Head of caudate nucleus (tissue), 42 donors: ENCODE results near the gene SAMSN1.
A peak's percentile ranks its signal among the peaks of the same experiment; 100 is the strongest.

Source experiments
- DNase-seq, 42 donors: peaks; one replicate each; pipeline versions ENCODE4 v3.0.0 to v3.0.0-alpha.2; 2020 to 2021; ENCODE audit warnings: mixed read lengths in 7 of 42
- intact Hi-C: fragments of 100-400 bp; cut with DNase I; formaldehyde crosslinking; loops from one replicate; pipeline ENCODE4 v1.15.0; 2022

SAMSN1 gene

GRCh38 chr21:14493731-14494130, 52.4 kb downstream of the SAMSN1 start:
- DNase-seq = no peak
- intact Hi-C loops = no loop called here

GRCh38 chr21:14492931-14493330, 53.2 kb downstream of the SAMSN1 start:
- intact Hi-C loops = no loop called here
- DNase-seq = peak in 2 of 42 donors; percentile 3 to 21

- DNase-seq = no peak
- intact Hi-C loops = no loop called here
Measured at GRCh38 chr21:14491269-14491681, 54.8 kb downstream of the SAMSN1 start.

- intact Hi-C loops = no loop called here
- DNase-seq = no peak
Measured at GRCh38 chr21:14488672-14489204, 57.4 kb downstream of the SAMSN1 start.

GRCh38 chr21:14487490-14488432, 58.4 kb downstream of the SAMSN1 start:
- DNase-seq = no peak
- intact Hi-C loops = no loop called here

- intact Hi-C loops = no loop called here
- no peak for DNase-seq
Measured at GRCh38 chr21:14486869-14487268, 59.2 kb downstream of the SAMSN1 start.

GRCh38 chr21:14484188-14485009, 61.7 kb downstream of the SAMSN1 start:
- intact Hi-C loops = no loop called here
- no peak for DNase-seq

GRCh38 chr21:14483296-14483695, 62.8 kb downstream of the SAMSN1 start:
- intact Hi-C loops = no loop called here
- no peak for DNase-seq

- intact Hi-C loops = no loop called here
- DNase-seq = no peak
Measured at GRCh38 chr21:14482165-14482564, 64.0 kb downstream of the SAMSN1 start.

- intact Hi-C loops = no loop called here
Measured at GRCh38 chr21:14480411-14481031, 65.6 kb downstream of the SAMSN1 start.

GRCh38 chr21:14479241-14479786, 66.8 kb downstream of the SAMSN1 start:
- no peak for DNase-seq
- intact Hi-C loops = no loop called here

More at GRCh38 chr21:14480411-14481031, 65.6 kb downstream of the SAMSN1 start:
- DNase-seq = peak in 1 of 42 donors; percentile 38

- intact Hi-C loops = no loop called here
- DNase-seq = no peak
Measured at GRCh38 chr21:14477841-14478240, 68.3 kb downstream of the SAMSN1 start.

- DNase-seq = no peak
- intact Hi-C loops = no loop called here
Measured at GRCh38 chr21:14477133-14477532, 69.0 kb downstream of the SAMSN1 start.

GRCh38 chr21:14474995-14475394, 71.1 kb downstream of the SAMSN1 start:
- intact Hi-C loops = no loop called here
- DNase-seq = no peak

- intact Hi-C loops = no loop called here
- no peak for DNase-seq
Measured at GRCh38 chr21:14469641-14470040, 76.5 kb downstream of the SAMSN1 start.

- DNase-seq = no peak
- intact Hi-C loops = no loop called here
Measured at GRCh38 chr21:14466715-14467114, 79.4 kb downstream of the SAMSN1 start.

GRCh38 chr21:14457762-14458161, 88.4 kb downstream of the SAMSN1 start:
- intact Hi-C loops = no loop called here
- no peak for DNase-seq

- intact Hi-C loops = no loop called here
- no peak for DNase-seq
Measured at GRCh38 chr21:14456911-14457310, 89.2 kb downstream of the SAMSN1 start.
